HG03439 (cell line): ENCODE results near the gene NT5DC2.

Source experiments
- ATAC-seq: cut with Tn5 transposase; IDR thresholded peaks from one replicate; pipeline ENCODE4 v1.9.1; 2021; ENCODE audit warnings: mild to moderate bottlenecking, moderate library complexity; ENCODE audit not compliant: unreplicated experiment

The NT5DC2 gene

DNA sequence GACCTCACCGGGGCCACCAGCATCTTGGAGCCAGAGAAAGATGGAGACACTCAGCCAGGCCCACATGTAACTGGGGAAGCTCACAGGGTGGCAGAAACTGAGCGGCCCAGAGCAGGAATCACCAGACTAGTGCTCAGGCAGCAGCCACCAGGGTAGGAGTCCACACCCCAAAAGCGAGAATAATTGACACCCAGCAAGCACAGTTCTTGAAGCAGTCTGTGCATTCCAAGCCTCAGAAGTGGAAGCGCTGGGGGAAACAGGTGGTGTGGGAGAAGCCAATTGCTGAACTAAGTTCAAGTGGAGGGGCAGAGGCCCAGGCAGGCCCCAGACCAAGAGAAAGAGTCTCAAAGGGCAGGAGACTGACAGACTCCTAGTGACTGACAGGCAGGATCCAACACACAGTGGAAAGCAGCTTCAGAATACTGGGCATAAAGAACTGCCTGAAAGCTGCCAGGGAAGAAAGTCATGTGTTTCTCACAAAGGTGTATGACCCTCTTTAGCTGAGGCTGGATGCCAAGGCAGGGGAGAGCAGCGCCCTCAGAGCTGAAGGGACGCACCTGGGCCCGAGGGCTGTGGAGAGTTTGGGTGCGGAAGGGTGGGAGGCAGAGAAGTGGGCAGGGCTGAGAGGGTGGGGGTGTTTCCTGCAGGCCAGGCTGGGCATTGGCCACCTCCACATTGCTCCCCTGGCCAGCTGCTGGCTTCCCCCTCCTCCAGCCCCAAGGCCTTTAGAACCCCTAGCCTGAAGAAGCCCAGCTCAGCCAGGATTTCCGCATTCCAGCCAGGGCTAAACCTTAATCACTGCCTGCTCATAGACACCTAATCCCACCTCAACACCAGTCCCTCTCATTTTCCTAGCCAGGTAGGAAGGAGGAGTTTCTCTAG is 7.7 kb downstream of the NT5DC2 start:
- ATAC-seq: no peak

DNA sequence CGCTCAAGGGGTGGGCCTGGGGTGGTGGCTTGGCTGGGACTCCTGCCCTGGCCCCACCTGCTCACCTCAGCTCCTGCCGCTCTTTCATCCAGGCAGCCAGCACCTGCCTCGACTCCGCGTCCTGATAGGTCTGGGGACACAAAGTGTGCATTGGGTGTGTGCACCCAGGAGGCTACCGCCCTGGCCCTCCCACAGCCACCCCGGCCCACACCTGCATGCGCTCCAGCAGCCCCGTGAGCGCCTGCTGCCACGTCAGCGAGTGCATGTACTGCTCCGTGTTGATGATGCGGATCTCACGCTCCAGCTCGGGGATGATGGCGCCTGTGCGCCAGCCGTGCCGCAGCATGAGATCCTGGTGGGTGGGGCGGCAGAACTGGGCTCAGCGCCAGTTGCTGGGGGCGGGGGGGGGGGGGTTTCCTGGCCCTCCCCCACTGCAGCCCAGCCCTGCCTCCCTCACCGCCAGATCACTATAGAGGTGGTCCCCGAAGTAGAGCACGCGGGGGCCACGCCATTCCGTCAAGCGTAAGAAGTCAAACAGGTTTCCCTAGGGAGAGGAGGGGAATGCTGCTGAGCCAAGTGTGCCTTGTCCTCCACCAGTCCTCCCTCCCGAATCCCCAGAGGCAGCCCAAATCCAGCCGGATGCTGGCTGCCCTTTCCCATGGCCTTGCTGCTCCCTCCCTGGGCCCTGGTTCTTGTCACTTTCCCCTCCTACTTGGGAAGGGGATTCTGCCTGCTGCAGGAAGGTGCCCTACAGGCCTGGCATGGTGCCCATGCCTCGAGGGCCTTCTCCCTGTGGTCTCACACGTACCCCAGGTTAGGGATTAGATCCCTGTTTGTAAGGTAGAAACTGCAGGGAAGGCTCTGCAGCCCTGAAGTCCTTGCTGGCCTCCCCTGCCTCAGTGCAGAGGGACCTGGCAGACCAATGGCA is 8.6 kb downstream of the NT5DC2 start:
- no peak for ATAC-seq

- ATAC-seq: no peak
Measured at GRCh38 chr3:52524258-52524751, 9.4 kb downstream of the NT5DC2 start.

- ATAC-seq: no peak
Measured at GRCh38 chr3:52523386-52524257, 10.0 kb downstream of the NT5DC2 start.

GRCh38 chr3:52522651-52523251 is 10.9 kb downstream of the NT5DC2 start:
- no peak for ATAC-seq

DNA sequence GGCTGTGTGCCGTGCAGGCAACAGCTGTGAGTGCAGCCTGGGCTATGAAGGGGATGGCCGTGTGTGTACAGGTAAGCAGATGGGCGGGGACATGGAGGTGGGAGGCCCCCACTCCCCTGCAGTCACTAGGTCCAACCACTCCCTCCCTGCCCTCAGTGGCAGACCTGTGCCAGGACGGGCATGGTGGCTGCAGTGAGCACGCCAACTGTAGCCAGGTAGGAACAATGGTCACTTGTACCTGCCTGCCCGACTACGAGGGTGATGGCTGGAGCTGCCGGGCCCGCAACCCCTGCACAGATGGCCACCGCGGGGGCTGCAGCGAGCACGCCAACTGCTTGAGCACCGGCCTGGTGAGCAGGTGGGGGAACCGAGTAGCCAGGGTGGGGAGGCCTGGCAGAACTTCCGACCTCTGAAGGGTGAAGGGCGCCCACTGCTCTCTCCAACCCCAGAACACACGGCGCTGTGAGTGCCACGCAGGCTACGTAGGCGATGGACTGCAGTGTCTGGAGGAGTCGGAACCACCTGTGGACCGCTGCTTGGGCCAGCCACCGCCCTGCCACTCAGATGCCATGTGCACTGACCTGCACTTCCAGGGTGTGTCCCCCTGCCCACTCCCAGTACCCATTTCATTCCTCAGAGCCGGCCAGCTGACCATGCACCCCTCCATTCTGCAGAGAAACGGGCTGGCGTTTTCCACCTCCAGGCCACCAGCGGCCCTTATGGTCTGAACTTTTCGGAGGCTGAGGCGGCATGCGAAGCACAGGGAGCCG is 11.6 kb downstream of the NT5DC2 start:
- ATAC-seq: no peak

DNA sequence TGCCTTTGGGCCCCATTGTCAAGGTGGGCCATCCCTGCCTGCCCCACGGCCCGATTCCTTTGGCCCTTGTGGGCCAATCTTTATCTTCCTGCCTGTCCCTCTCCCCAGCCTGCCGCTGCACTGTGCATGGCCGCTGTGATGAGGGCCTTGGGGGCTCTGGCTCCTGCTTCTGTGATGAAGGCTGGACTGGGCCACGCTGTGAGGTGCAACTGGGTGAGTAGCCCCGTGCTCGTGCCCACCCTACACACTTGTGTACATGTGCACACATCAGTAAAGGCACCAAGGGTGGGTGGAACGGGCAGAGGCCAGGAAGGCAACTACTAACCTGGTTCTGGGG is 12.2 kb downstream of the NT5DC2 start:
- ATAC-seq: no peak

GRCh38 chr3:52520716-52521487 is 12.8 kb downstream of the NT5DC2 start:
- ATAC-seq: no peak

GRCh38 chr3:52520141-52520667 is 13.5 kb downstream of the NT5DC2 start:
- ATAC-seq: no peak

DNA sequence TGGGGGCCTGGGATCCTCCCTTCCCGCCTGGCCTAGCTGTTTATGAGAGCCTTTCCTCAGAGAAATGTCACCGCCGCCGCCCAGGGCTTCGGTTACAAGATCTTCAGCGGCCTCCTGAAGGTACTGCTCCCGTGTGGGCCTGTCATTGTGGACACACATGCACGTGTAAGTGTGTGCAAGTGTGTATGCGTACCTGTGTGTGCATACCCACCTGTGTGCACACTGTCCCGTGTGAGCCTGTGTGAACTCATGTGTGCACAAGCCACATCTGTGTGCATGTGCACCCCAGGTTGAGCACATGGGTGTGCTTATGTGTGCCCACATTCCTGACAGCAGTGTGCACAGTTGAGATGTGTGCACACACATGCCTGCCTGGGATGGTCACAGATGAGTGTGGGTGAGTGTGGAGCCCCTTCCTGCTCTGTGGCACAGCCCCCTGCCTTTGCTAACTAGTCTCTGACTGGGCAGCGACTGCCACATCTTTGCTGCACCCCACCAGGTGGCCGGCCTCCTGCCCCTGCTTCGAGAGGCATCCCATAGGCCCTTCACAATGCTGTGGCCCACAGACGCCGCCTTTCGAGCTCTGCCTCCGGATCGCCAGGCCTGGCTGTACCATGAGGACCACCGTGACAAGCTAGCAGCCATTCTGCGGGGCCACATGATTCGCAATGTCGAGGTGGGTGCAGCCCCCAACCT is 14.1 kb downstream of the NT5DC2 start:
- ATAC-seq: no peak

- ATAC-seq: no peak
Measured at GRCh38 chr3:52518723-52519444, 14.8 kb downstream of the NT5DC2 start.

DNA sequence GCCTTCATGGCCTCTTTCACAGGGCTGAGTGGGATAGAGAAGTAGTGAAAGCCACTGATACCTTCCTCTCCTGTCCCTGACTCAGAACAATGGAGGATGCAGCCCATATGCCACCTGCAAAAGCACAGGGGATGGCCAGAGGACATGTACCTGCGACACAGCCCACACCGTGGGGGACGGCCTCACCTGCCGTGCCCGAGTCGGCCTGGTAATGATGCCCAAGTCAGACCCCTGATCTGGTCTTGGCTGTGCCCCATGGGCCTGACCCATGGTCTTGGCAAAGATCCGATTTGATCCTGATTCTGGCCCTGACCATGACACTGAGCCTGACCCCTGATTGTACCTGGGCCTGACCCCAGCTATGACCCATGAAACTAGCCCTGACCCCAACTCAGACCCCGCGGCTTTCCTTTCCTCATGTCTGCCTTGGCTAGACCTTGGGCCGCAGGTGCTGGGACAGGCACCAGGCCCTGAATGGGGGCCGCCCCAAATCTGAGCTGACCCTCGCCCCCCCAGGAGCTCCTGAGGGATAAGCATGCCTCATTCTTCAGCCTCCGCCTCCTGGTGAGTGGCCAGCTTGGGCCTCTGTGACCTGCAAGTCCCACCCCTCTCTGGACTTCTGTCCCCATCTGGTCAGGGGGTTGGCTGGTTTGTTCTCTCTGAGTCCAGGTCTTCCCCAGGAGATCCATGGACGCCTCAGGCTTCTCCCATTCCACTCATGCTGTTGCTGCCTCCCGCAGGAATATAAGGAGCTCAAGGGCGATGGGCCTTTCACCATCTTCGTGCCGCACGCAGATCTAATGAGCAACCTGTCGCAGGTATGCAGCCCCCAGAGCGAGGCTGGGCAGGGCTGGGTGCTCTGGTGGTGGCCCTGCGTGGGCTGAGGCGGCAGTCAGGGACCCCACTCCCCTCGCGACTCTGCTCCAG is 15.6 kb downstream of the NT5DC2 start:
- no peak for ATAC-seq

DNA sequence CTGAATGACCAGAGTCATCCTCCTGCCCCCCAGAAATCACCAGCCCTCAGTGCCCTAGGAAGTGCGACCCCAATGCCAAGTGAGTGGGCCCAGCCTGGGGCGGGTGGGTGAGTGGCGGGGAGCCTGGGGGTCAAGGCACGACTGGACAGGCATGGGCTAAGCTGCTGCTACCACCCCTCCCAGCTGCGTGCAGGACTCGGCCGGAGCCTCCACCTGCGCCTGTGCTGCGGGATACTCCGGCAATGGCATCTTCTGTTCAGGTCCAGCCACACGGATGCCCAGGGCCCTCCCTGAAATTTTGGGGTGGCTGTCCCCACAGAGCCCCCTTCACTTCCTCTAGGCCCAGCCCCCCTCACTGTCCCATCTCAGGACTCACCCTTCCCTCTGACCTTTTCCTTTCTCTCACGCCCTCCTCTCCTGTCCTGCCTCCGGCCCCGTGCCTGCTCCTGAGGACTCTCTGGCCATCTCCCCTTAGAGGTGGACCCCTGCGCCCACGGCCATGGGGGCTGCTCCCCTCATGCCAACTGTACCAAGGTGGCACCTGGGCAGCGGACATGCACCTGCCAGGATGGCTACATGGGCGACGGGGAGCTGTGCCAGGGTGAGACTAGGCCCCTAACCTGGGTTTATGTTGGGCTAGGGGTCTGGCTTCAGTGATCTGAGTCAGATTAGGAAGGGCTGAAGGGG is 17.0 kb downstream of the NT5DC2 start:
- no peak for ATAC-seq

- no peak for ATAC-seq
Measured at GRCh38 chr3:52515192-52515591, 18.5 kb downstream of the NT5DC2 start.

GRCh38 chr3:52514576-52514975 is 19.1 kb downstream of the NT5DC2 start:
- no peak for ATAC-seq

DNA sequence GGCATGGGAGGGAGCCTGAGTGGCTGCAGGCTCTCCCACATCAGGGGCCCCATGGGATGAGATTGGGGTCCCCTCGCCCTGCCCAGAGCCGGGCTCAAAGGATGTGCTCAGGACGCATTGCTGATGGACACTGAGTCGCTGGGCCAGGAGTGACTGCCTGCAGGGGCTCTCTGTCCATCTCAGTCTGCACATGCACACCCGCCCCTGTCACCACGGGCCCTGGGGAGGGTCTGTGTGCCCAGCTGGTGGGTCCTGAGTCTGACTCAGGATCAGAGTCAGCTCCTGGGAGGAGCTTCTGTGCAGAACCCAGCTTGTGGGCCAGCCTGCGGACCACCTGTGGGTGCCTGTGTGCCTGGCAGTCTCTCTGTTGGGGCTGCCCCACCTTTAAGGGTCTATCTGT is 20.4 kb downstream of the NT5DC2 start:
- no peak for ATAC-seq
